AG04450 (cell line): Measurements from ENCODE around the gene TRAF1. TPM values are rescaled to one million over a fixed set of nuclear protein-coding genes. Genes with fewer than 3 reads are reported as not detected.

ENCODE experiments used
- CTCF ChIA-PET: fragments of 300-600, 350-600 bp; formaldehyde crosslinking; extraction: SDS; loops from one replicate; lab custom pipeline; 2022; ENCODE audit warnings: antibody characterized with exemption, inconsistent platforms; lab: Charles Lee
- POLR2A ChIA-PET: fragments of 350-600 bp; formaldehyde crosslinking; extraction: SDS; loops from one replicate; lab custom pipeline; 2021; ENCODE audit warnings: antibody characterized with exemption, inconsistent platforms; lab: Yijun Ruan, JAX
- DNase-seq: peaks from one replicate; pipeline ENCODE4 v3.0.0-alpha.2; 2011; ENCODE audit warnings: low read depth, low spot score
- H3K27ac ChIP-seq: one replicate; pipeline ENCODE4 v1.5.1; 2012; ENCODE audit warnings: low read depth, low read length, control low read depth
- H3K27me3 ChIP-seq: one replicate; pipeline ENCODE4 v1.6.0; 2012; ENCODE audit warnings: low read length; ENCODE audit not compliant: control insufficient read depth, insufficient read depth
- H3K4me3 ChIP-seq: 2 replicates; pipeline ENCODE4 v1.5.1; 2011; ENCODE audit warnings: mild to moderate bottlenecking, low read depth, low read length, control low read depth
- H3K9me3 ChIP-seq: 2 replicates; pipeline ENCODE4 v1.5.1; 2012; ENCODE audit warnings: low read length; ENCODE audit not compliant: control insufficient read depth, insufficient read depth
- CTCF ChIP-seq: IDR thresholded peaks from 2 replicates; pipeline ENCODE4 v1.5.1; 2011; ENCODE audit warnings: low read depth, low read length, control low read depth, inconsistent platforms
- polyA plus RNA-seq: library from polyadenylated mRNA; depleted of rRNA; stranded (reverse); fragments of >200 nt; gene quantifications from 2 replicates; pipeline ENCODE4 v1.2.3, GENCODE V29; 2011

TRAF1 gene
- polyA plus RNA-seq, 1 experiment = 3.7 TPM

GRCh38 chr9:120942186-120943001 is 15.8 kb upstream of the TRAF1 start:
- no peak for DNase-seq
- ChIA-PET POLR2A (no interaction called here), CTCF (no interaction called here)
- no peak for TF ChIP-seq CTCF
- H3K27me3 ChIP-seq = no peaks in the 10 kb centered on the region
- H3K9me3 ChIP-seq = no peaks in the 10 kb centered on the region
- H3K27ac ChIP-seq = no peak overlapping the region
- no peak overlapping the region for H3K4me3 ChIP-seq

GRCh38 chr9:120941046-120941770 is 14.6 kb upstream of the TRAF1 start:
- no peaks in the 10 kb centered on the region for H3K9me3 ChIP-seq
- POLR2A ChIA-PET = no interaction called here
- H3K27ac ChIP-seq = no peak overlapping the region
- CTCF ChIA-PET = no interaction called here
- no peak for TF ChIP-seq CTCF
- DNase-seq = no peak
- H3K27me3 ChIP-seq = no peaks in the 10 kb centered on the region
- H3K4me3 ChIP-seq = no peak overlapping the region

GRCh38 chr9:120940573-120940972 is 14.0 kb upstream of the TRAF1 start:
- Histone ChIP-seq H3K4me3 (no peak overlapping the region), H3K9me3 (no peaks in the 10 kb centered on the region), H3K27ac (no peak overlapping the region), H3K27me3 (no peaks in the 10 kb centered on the region)
- CTCF ChIA-PET = no interaction called here
- POLR2A ChIA-PET = no interaction called here
- no peak for TF ChIP-seq CTCF
- no peak for DNase-seq

- Histone ChIP-seq H3K4me3 (no peak overlapping the region), H3K27me3 (no peaks in the 10 kb centered on the region), H3K9me3 (no peaks in the 10 kb centered on the region), H3K27ac (no peak overlapping the region)
- ChIA-PET CTCF (interaction anchor here (0.5 to 1.7 kb wide), 4 partner anchors 9 to 183 kb away, joined by 4 to 8 read pairs (median 4); no protein-coding TSS in a partner anchor), POLR2A (no interaction called here)
- TF ChIP-seq CTCF = no peak
- no peak for DNase-seq
Observed at GRCh38 chr9:120938851-120939250, 12.3 kb upstream of the TRAF1 start.

- no peak for TF ChIP-seq CTCF
- Histone ChIP-seq H3K27ac (no peak overlapping the region), H3K9me3 (no peaks in the 10 kb centered on the region), H3K4me3 (no peak overlapping the region), H3K27me3 (no peaks in the 10 kb centered on the region)
- ChIA-PET POLR2A (interaction anchor here (0.9 kb wide), 1 partner anchor 47 kb away, joined by 3 read pairs; no protein-coding TSS in a partner anchor), CTCF (interaction anchor here (0.8 to 3.0 kb wide), 19 partner anchors 8 to 438 kb away, joined by 3 to 22 read pairs (median 4); no protein-coding TSS in a partner anchor)
- DNase-seq = no peak
Observed at GRCh38 chr9:120937596-120937995, 11.0 kb upstream of the TRAF1 start.
